PC-9 (cell line): ENCODE results near the gene AMMECR1. TPM values are rescaled to one million over a fixed set of nuclear protein-coding genes. Genes with fewer than 3 reads are reported as not detected.

Experiments
- BruUV-seq: library from RNA; stranded (reverse); fragments of 400-500 nt; replicated peaks from 2 replicates; lab custom pipeline; 2021; lab: Mats Ljungman, UMichigan
- CTCF ChIA-PET: fragments of 300-600 bp; sonication (Branson Sonifier 250); formaldehyde crosslinking; loops from one replicate; lab custom pipeline; 2022; ENCODE audit warnings: antibody characterized with exemption; lab: Charles Lee
- POLR2A ChIA-PET: fragments of 300-600 bp; sonication (Branson Sonifier 250); formaldehyde crosslinking; loops from one replicate; lab custom pipeline; 2022; ENCODE audit warnings: antibody characterized with exemption; ENCODE audit not compliant: unreplicated experiment; lab: Charles Lee
- DNase-seq, 2 experiments: peaks; one replicate each; pipeline versions ENCODE4 v3.0.0 to v3.0.0-alpha.2; 2015 to 2022; ENCODE audit warnings: mixed read lengths in 1 of 2
- H2AFZ ChIP-seq: fragments of 200-600 bp; sonication (generic); 2 replicates; pipeline ENCODE4 v1.8.1; 2017; ENCODE audit warnings: antibody characterized with exemption
- H3F3A ChIP-seq: fragments of 200-600 bp; sonication (generic); 2 replicates; pipeline ENCODE4 v1.8.1; 2017; ENCODE audit warnings: antibody characterized with exemption, mild to moderate bottlenecking, low read depth; ENCODE audit not compliant: insufficient read depth
- H3K27ac ChIP-seq: fragments of 200-600 bp; sonication (generic); 2 replicates; pipeline ENCODE4 v1.6.1; 2016; ENCODE audit warnings: mixed run types
- H3K27me3 ChIP-seq: fragments of 200-600 bp; sonication (generic); 2 replicates; pipeline ENCODE4 v1.6.1; 2016; ENCODE audit warnings: low read depth, mixed run types; ENCODE audit not compliant: insufficient read depth
- H3K36me3 ChIP-seq: fragments of 200-600 bp; sonication (generic); 2 replicates; pipeline ENCODE4 v1.6.1; 2016; ENCODE audit warnings: low read depth, mixed run types
- H3K4me1 ChIP-seq: fragments of 200-600 bp; sonication (generic); replicated peaks from 2 replicates; pipeline ENCODE4 v1.6.1; 2016; ENCODE audit warnings: mixed run types; ENCODE audit not compliant: insufficient read depth
- H3K4me2 ChIP-seq: fragments of 200-600 bp; sonication (generic); 2 replicates; pipeline ENCODE4 v1.6.1; 2017; ENCODE audit warnings: mixed run types
- H3K4me3 ChIP-seq: fragments of 200-600 bp; sonication (generic); 2 replicates; pipeline ENCODE4 v1.6.1; 2016; ENCODE audit warnings: mixed run types
- H3K79me2 ChIP-seq: fragments of 200-600 bp; sonication (generic); 2 replicates; pipeline ENCODE4 v1.6.1; 2017; ENCODE audit warnings: low read depth, mixed run types
- H3K9me2 ChIP-seq: fragments of 200-600 bp; sonication (generic); 2 replicates; pipeline ENCODE4 v1.8.1; 2017; ENCODE audit warnings: mild to moderate bottlenecking; ENCODE audit not compliant: insufficient read depth
- H3K9me3 ChIP-seq: fragments of 200-600 bp; sonication (generic); 2 replicates; pipeline ENCODE4 v1.8.1; 2016; ENCODE audit warnings: low read depth; ENCODE audit not compliant: insufficient read depth
- H4K20me1 ChIP-seq: fragments of 200-600 bp; sonication (generic); 2 replicates; pipeline ENCODE4 v1.8.1; 2017; ENCODE audit not compliant: insufficient read depth
- EZH2 ChIP-seq: fragments of 200-600 bp; sonication (generic); IDR thresholded peaks from 2 replicates; pipeline ENCODE4 v1.8.0; 2017; ENCODE audit warnings: antibody characterized with exemption, low read depth
- intact Hi-C: fragments of 100-400 bp; cut with micrococcal nuclease; formaldehyde crosslinking; loops from one replicate; pipeline ENCODE4 v1.10.0; 2022; ENCODE audit not compliant: unreplicated experiment
- total RNA-seq: library from RNA; stranded (reverse); gene quantifications from 2 replicates; pipeline ENCODE4 v1.2.3, GENCODE V29; 2021
- TF ChIP-seq, protein P1 (sequence below): fragments of 200-600 bp; sonication (generic); conservative IDR thresholded peaks from 2 replicates; pipeline ENCODE4 v1.6.1; 2017; ENCODE audit warnings: mixed run types, antibody characterized with exemption, mild to moderate bottlenecking, moderate library complexity

Gene AMMECR1
- total RNA-seq, 1 experiment from 2014 or later, result 35.4 TPM

DNA sequence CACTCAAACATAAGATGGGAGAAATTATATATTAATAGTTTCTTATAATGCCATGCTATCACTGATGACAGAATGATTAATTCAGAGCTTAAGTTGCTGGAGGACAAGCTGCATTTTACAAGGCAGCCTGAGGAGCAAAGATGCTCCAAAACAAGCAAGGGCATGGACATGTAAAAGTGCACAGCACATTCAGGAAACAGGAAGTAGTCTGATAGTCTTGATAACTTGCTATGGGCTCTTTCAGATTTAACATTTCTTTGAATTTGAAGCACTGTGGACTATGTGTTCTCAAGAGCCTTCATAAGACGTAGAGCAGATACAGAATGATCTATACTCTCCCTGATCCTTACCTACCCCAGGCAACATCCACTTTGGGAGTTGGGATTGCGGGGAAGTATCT lies 50.0 kb downstream of the AMMECR1 start:
- no peaks in the 10 kb centered on the region for H3K9me3 ChIP-seq
- no peak overlapping the region for H2AFZ ChIP-seq
- CTCF ChIA-PET, result no interaction called here
- DNase-seq, result no peak
- H4K20me1 ChIP-seq, result no peaks in the 10 kb centered on the region
- H3K9me2 ChIP-seq, result no peaks in the 10 kb centered on the region
- intact Hi-C loops, result no loop called here
- no peak overlapping the region for H3K4me2 ChIP-seq
- no peaks in the 10 kb centered on the region for H3K27me3 ChIP-seq
- no peak overlapping the region for H3K27ac ChIP-seq
- POLR2A ChIA-PET, result no interaction called here
- no peaks in the 10 kb centered on the region for H3K4me1 ChIP-seq
- H3K79me2 ChIP-seq, result peaks cover 18% of the 10 kb centered on the region
- BruUV-seq, result no TSS peak
- TF ChIP-seq, protein P1, sequence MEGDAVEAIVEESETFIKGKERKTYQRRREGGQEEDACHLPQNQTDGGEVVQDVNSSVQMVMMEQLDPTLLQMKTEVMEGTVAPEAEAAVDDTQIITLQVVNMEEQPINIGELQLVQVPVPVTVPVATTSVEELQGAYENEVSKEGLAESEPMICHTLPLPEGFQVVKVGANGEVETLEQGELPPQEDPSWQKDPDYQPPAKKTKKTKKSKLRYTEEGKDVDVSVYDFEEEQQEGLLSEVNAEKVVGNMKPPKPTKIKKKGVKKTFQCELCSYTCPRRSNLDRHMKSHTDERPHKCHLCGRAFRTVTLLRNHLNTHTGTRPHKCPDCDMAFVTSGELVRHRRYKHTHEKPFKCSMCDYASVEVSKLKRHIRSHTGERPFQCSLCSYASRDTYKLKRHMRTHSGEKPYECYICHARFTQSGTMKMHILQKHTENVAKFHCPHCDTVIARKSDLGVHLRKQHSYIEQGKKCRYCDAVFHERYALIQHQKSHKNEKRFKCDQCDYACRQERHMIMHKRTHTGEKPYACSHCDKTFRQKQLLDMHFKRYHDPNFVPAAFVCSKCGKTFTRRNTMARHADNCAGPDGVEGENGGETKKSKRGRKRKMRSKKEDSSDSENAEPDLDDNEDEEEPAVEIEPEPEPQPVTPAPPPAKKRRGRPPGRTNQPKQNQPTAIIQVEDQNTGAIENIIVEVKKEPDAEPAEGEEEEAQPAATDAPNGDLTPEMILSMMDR, result no peak
- TF ChIP-seq EZH2, result no peak
- no peaks in the 10 kb centered on the region for H3F3A ChIP-seq
- H3K4me3 ChIP-seq, result no peak overlapping the region
- 0 out of 2 replicates have a peak, but pooled peaks cover 4% of the 10 kb centered on the region for H3K36me3 ChIP-seq

DNA sequence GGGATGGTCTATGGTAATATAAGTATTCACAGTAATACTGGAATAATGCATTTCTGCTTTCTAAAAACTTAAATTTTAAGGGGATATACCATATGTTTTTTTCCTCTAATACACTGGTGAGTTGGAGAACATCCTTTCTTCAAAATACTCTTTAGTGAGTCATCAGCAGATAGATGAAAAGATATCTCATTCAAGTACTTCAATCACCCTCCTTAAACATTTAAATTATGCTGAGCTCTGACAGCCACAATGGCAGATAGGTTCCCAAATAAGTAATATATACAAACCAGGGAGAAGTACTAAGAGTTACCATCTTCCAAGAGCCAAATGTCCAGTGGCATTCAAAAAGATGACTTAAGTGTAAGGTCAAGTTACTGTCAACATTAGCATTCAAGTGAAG lies 52.2 kb downstream of the AMMECR1 start:
- Histone ChIP-seq H3K9me3 (no peaks in the 10 kb centered on the region), H2AFZ (no peak overlapping the region), H3K9me2 (no peaks in the 10 kb centered on the region), H3K79me2 (peaks cover 13% of the 10 kb centered on the region; the same call in 1 of the 2 replicates), H3F3A (no peaks in the 10 kb centered on the region), H3K36me3 (0 out of 2 replicates have a peak, but pooled peaks cover 11% of the 10 kb centered on the region), H4K20me1 (no peaks in the 10 kb centered on the region), H3K4me2 (no peak overlapping the region), H3K27me3 (no peaks in the 10 kb centered on the region), H3K4me1 (no peaks in the 10 kb centered on the region), H3K4me3 (no peak overlapping the region), H3K27ac (no peak overlapping the region)
- DNase-seq, result no peak
- no peak for TF ChIP-seq EZH2
- TF ChIP-seq, protein P1, result no peak
- ChIA-PET CTCF (no interaction called here), POLR2A (no interaction called here)
- intact Hi-C loops, result no loop called here
- no TSS peak for BruUV-seq

DNA sequence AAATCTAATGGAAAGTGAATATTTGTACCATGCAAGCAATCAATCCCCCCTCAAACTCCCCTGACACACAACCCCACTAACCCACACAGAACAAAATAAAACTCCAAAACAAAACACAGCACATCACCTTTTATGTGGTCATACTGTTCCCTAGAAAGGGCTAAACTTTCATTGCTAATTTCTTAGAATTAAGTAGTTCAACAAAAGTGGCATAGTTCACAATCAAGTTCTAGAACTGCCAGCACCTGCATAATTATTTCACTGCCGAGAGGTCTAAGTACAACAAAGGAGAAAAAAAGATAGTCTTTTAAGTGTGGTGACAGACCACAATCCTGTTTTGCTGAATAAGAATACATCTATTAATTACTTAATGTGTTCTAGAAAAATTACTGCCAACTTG lies 58.8 kb downstream of the AMMECR1 start:
- no TSS peak for BruUV-seq
- Histone ChIP-seq H3K79me2 (peaks cover 3% of the 10 kb centered on the region; the same call in 1 of the 2 replicates), H3K4me2 (no peak overlapping the region), H3F3A (peaks cover 4% of the 10 kb centered on the region), H3K27me3 (no peaks in the 10 kb centered on the region), H2AFZ (no peak overlapping the region), H3K4me1 (no peaks in the 10 kb centered on the region), H3K4me3 (no peak overlapping the region), H3K36me3 (0 out of 2 replicates have a peak, but pooled peaks cover 11% of the 10 kb centered on the region), H3K9me3 (no peaks in the 10 kb centered on the region), H3K27ac (no peak overlapping the region), H3K9me2 (no peaks in the 10 kb centered on the region), H4K20me1 (no peaks in the 10 kb centered on the region)
- DNase-seq, result no peak
- CTCF ChIA-PET, result no interaction called here
- POLR2A ChIA-PET, result no interaction called here
- intact Hi-C loops, result no loop called here
- no peak for TF ChIP-seq EZH2
- TF ChIP-seq, protein P1, result no peak
